GM12873 (cell line): ENCODE measurements around the gene ZCCHC8.

Experiments used
- CTCF ChIP-seq: IDR thresholded peaks from 2 replicates; pipeline ENCODE4 v1.5.1; 2012; ENCODE audit warnings: low read depth, mild to moderate bottlenecking, moderate library complexity, low read length, control low read depth; ENCODE audit not compliant: insufficient read depth; ENCODE audit errors: missing control alignments

Gene ZCCHC8

GRCh38 chr12:122505419-122506051 is 4.8 kb upstream of the ZCCHC8 start:
- TF ChIP-seq CTCF = no peak

- no peak for TF ChIP-seq CTCF
Observed at GRCh38 chr12:122503783-122504590, 3.3 kb upstream of the ZCCHC8 start.

- no peak for TF ChIP-seq CTCF
Observed at GRCh38 chr12:122503147-122503751, 2.5 kb upstream of the ZCCHC8 start.

- no peak for TF ChIP-seq CTCF
Observed at GRCh38 chr12:122501489-122501989, 807 bp upstream of the ZCCHC8 start.

GRCh38 chr12:122499991-122500684 is 594 bp downstream of the ZCCHC8 start:
- TF ChIP-seq CTCF = no peak

GRCh38 chr12:122495258-122495657 is 5.5 kb downstream of the ZCCHC8 start:
- no peak for TF ChIP-seq CTCF
